Activated naive CD4-positive, alpha-beta T cell treated with anti-CD3 and anti-CD28 coated beads for 36 hours (primary cell): ENCODE results near the gene PSENEN. TPM values are rescaled to one million over a fixed set of nuclear protein-coding genes. Genes with fewer than 3 reads are reported as not detected.

ENCODE experiments used
- CTCF ChIA-PET: fragments of 350-600 bp; sonication (Branson Sonifier 250); formaldehyde crosslinking; loops from one replicate; lab custom pipeline; 2021; ENCODE audit warnings: antibody characterized with exemption; lab: Charles Lee
- DNase-seq: peaks from one replicate; pipeline ENCODE4 v3.0.0-alpha.2; 2020
- H3K27ac Mint-ChIP-seq: one replicate; pipeline ENCODE4 v1.8.0; 2021; ENCODE audit warnings: mild to moderate bottlenecking, mixed read lengths
- H3K27me3 Mint-ChIP-seq: one replicate; pipeline ENCODE4 v1.8.0; 2021; ENCODE audit warnings: low read depth, mixed read lengths
- H3K36me3 Mint-ChIP-seq: one replicate; pipeline ENCODE4 v1.8.0; 2021; ENCODE audit warnings: low read depth, mixed read lengths
- H3K4me1 Mint-ChIP-seq: one replicate; pipeline ENCODE4 v1.8.0; 2021; ENCODE audit warnings: low read depth, mixed read lengths
- H3K4me3 Mint-ChIP-seq: one replicate; pipeline ENCODE4 v1.8.0; 2021; ENCODE audit warnings: mild to moderate bottlenecking, moderate library complexity, mixed read lengths
- H3K9me3 Mint-ChIP-seq: one replicate; pipeline ENCODE4 v1.8.0; 2021; ENCODE audit warnings: mixed read lengths
- intact Hi-C: fragments of 100-400 bp; cut with micrococcal nuclease; formaldehyde crosslinking; loops from one replicate; pipeline ENCODE4 v1.15.1; 2023
- total RNA-seq, 2 experiments: library from RNA; stranded (reverse); gene quantifications; one replicate each; pipeline ENCODE4 v1.2.3, GENCODE V29; 2021

The PSENEN gene
- total RNA-seq, 2 experiments from 2014 or later: 32.4 to 37.7 TPM

- intact Hi-C loops: loop anchor here (1.0 to 5.0 kb wide), 9 partner anchors 16 to 280 kb away; partner anchors contain the start of genes ETV2, LIN37, NFKBID and PROSER3
- H3K4me1 Mint-ChIP-seq: peaks cover 18% of the 10 kb centered on the region
- peak overlapping the region; percentile 78 for H3K4me3 Mint-ChIP-seq
- no peak overlapping the region for H3K27ac Mint-ChIP-seq
- DNase-seq: no peak
- H3K9me3 Mint-ChIP-seq: no peaks in the 10 kb centered on the region
- CTCF ChIA-PET: no interaction called here
- H3K27me3 Mint-ChIP-seq: no peaks in the 10 kb centered on the region
- peaks cover 2% of the 10 kb centered on the region for H3K36me3 Mint-ChIP-seq
These were observed 29.0 kb downstream of the PSENEN start for GRCh38 chr19:35774274-35775045.

GRCh38 chr19:35775046-35775297 lies 29.5 kb downstream of the PSENEN start:
- intact Hi-C loops: loop anchor here (1.0 to 5.0 kb wide), 9 partner anchors 17 to 279 kb away; partner anchors contain the start of genes ETV2, LIN37, NFKBID and PROSER3
- H3K27ac Mint-ChIP-seq: no peak overlapping the region

GRCh38 chr19:35775298-35776101 lies 30.0 kb downstream of the PSENEN start, which contains the start of gene ARHGAP33:
Gene ARHGAP33 (plus strand): TSS chr19:35775564. CDS start chr19:35775659, 95 bp downstream.
- Mint-ChIP-seq H3K4me3 (peak within 1 kb of the TSS; percentile 78), H3K9me3 (no peaks in the 10 kb centered on the region), H3K36me3 (no peaks in the 10 kb centered on the region), H3K4me1 (peaks cover 18% of the 10 kb centered on the region), H3K27ac (no peak within 1 kb of the TSS), H3K27me3 (no peaks in the 10 kb centered on the region)
- intact Hi-C loops: loop anchor here (1.0 to 5.0 kb wide), 9 partner anchors 17 to 279 kb away; partner anchors contain the start of genes ETV2, LIN37, NFKBID and PROSER3
- CTCF ChIA-PET: no interaction called here
- peak; percentile 100 for DNase-seq

More at GRCh38 chr19:35775046-35775297, 29.5 kb downstream of the PSENEN start:
- Mint-ChIP-seq H3K4me1 (peaks cover 18% of the 10 kb centered on the region), H3K4me3 (peak overlapping the region; percentile 78), H3K36me3 (no peaks in the 10 kb centered on the region), H3K9me3 (no peaks in the 10 kb centered on the region), H3K27me3 (no peaks in the 10 kb centered on the region)
- CTCF ChIA-PET: no interaction called here
- no peak for DNase-seq

GRCh38 chr19:35776102-35776788 lies 30.8 kb downstream of the PSENEN start:
- H3K27ac Mint-ChIP-seq: no peak overlapping the region
- H3K36me3 Mint-ChIP-seq: peaks cover 3% of the 10 kb centered on the region
- no peaks in the 10 kb centered on the region for H3K27me3 Mint-ChIP-seq
- no peak for DNase-seq
- H3K9me3 Mint-ChIP-seq: no peaks in the 10 kb centered on the region
- H3K4me1 Mint-ChIP-seq: peaks cover 18% of the 10 kb centered on the region
- H3K4me3 Mint-ChIP-seq: peak overlapping the region; percentile 78
- CTCF ChIA-PET: interaction anchor here (0.6 to 1.3 kb wide), 3 partner anchors 82 to 331 kb away, joined by 3 read pairs; no protein-coding TSS in a partner anchor
- intact Hi-C loops: loop anchor here (5.0 kb wide), 1 partner anchor 134 kb away; the partner anchor contains the start of gene ETV2

GRCh38 chr19:35777086-35777841 lies 31.8 kb downstream of the PSENEN start:
- no peaks in the 10 kb centered on the region for H3K9me3 Mint-ChIP-seq
- no peaks in the 10 kb centered on the region for H3K27me3 Mint-ChIP-seq
- intact Hi-C loops: loop anchor here (5.0 kb wide), 1 partner anchor 135 kb away; the partner anchor contains the start of gene ETV2
- DNase-seq: no peak
- peaks cover 18% of the 10 kb centered on the region for H3K4me1 Mint-ChIP-seq
- peaks cover 6% of the 10 kb centered on the region for H3K36me3 Mint-ChIP-seq
- CTCF ChIA-PET: interaction anchor here (0.6 to 1.3 kb wide), 3 partner anchors 83 to 332 kb away, joined by 3 read pairs; no protein-coding TSS in a partner anchor
- no peak overlapping the region for H3K27ac Mint-ChIP-seq
- peak overlapping the region; percentile 78 for H3K4me3 Mint-ChIP-seq

GRCh38 chr19:35777961-35778360 lies 32.5 kb downstream of the PSENEN start:
- Mint-ChIP-seq H3K27ac (no peak overlapping the region), H3K4me3 (peak overlapping the region; percentile 15)
- CTCF ChIA-PET: interaction anchor here (0.6 kb wide), 1 partner anchor 128 kb away, joined by 3 read pairs; no protein-coding TSS in a partner anchor

GRCh38 chr19:35779033-35779432 lies 33.6 kb downstream of the PSENEN start:
- DNase-seq: no peak
- intact Hi-C loops: loop anchor here (5.0 kb wide), 1 partner anchor 137 kb away; the partner anchor contains the start of gene ETV2
- H3K9me3 Mint-ChIP-seq: no peaks in the 10 kb centered on the region
- CTCF ChIA-PET: no interaction called here
- peaks cover 6% of the 10 kb centered on the region for H3K36me3 Mint-ChIP-seq
- no peak overlapping the region for H3K27ac Mint-ChIP-seq
- H3K4me1 Mint-ChIP-seq: peaks cover 18% of the 10 kb centered on the region
- H3K4me3 Mint-ChIP-seq: no peak overlapping the region
- no peaks in the 10 kb centered on the region for H3K27me3 Mint-ChIP-seq

More at GRCh38 chr19:35777961-35778360, 32.5 kb downstream of the PSENEN start:
- Mint-ChIP-seq H3K4me1 (peaks cover 18% of the 10 kb centered on the region), H3K36me3 (peaks cover 6% of the 10 kb centered on the region), H3K9me3 (no peaks in the 10 kb centered on the region), H3K27me3 (no peaks in the 10 kb centered on the region)
- no peak for DNase-seq
- intact Hi-C loops: loop anchor here (5.0 kb wide), 1 partner anchor 136 kb away; the partner anchor contains the start of gene ETV2

GRCh38 chr19:35780058-35780457 lies 34.6 kb downstream of the PSENEN start:
- no peak overlapping the region for H3K4me3 Mint-ChIP-seq
- H3K27ac Mint-ChIP-seq: no peak overlapping the region
- intact Hi-C loops: no loop called here
- peaks cover 6% of the 10 kb centered on the region for H3K36me3 Mint-ChIP-seq
- CTCF ChIA-PET: no interaction called here
- DNase-seq: no peak
- no peaks in the 10 kb centered on the region for H3K9me3 Mint-ChIP-seq
- peaks cover 12% of the 10 kb centered on the region for H3K4me1 Mint-ChIP-seq
- H3K27me3 Mint-ChIP-seq: no peaks in the 10 kb centered on the region

GRCh38 chr19:35780717-35781116 lies 35.3 kb downstream of the PSENEN start:
- Mint-ChIP-seq H3K36me3 (peaks cover 6% of the 10 kb centered on the region), H3K27ac (no peak overlapping the region), H3K4me1 (peaks cover 11% of the 10 kb centered on the region), H3K9me3 (no peaks in the 10 kb centered on the region), H3K27me3 (no peaks in the 10 kb centered on the region), H3K4me3 (no peak overlapping the region)
- intact Hi-C loops: no loop called here
- DNase-seq: no peak
- CTCF ChIA-PET: no interaction called here

- intact Hi-C loops: no loop called here
- Mint-ChIP-seq H3K9me3 (no peaks in the 10 kb centered on the region), H3K27me3 (no peaks in the 10 kb centered on the region), H3K36me3 (peaks cover 6% of the 10 kb centered on the region), H3K4me3 (no peak overlapping the region), H3K4me1 (peaks cover 5% of the 10 kb centered on the region), H3K27ac (no peak overlapping the region)
- CTCF ChIA-PET: no interaction called here
- no peak for DNase-seq
These were observed 36.2 kb downstream of the PSENEN start for GRCh38 chr19:35781650-35782049.

- Mint-ChIP-seq H3K4me1 (no peaks in the 10 kb centered on the region), H3K27me3 (no peaks in the 10 kb centered on the region), H3K9me3 (no peaks in the 10 kb centered on the region), H3K27ac (no peak overlapping the region), H3K4me3 (no peak overlapping the region), H3K36me3 (peaks cover 6% of the 10 kb centered on the region)
- DNase-seq: no peak
- intact Hi-C loops: no loop called here
- CTCF ChIA-PET: no interaction called here
These were observed 37.1 kb downstream of the PSENEN start for GRCh38 chr19:35782589-35782988.
